Measurements from ENCODE around the gene B3GAT3. TPM values are rescaled to one million over a fixed set of nuclear protein-coding genes. Genes with fewer than 3 reads are reported as not detected.

The B3GAT3 gene
- total and polyA plus RNA-seq, 10 of the 15 experiments (the other 5 are each of a cell fraction or from before 2014, with no cell fraction given): 0.31 to 52.7 (median 29.8) TPM

GRCh38 chr11:62591448-62592145 lies 30.2 kb downstream of the B3GAT3 start, which contains the start of gene TUT1:
Gene TUT1, minus strand, starts transcription at chr11:62591523. Its CDS starts 38 bp downstream, at chr11:62591485.
- DNase-seq (ENCODE audit: low read depth, low spot score): peak; percentile 98
- Histone ChIP-seq H2AFZ (ENCODE audit: control insufficient read depth, low read depth, low read length) (peak within 1 kb of the TSS; percentile 84), H3K9ac (ENCODE audit: control insufficient read depth, insufficient read depth, low read length) (peak within 1 kb of the TSS; percentile 89), H3K27me3 (replicated peaks in 1 of 2; ENCODE audit: control insufficient read depth in 2 of 2, insufficient read depth in 2 of 2, low read length in 1 of 2) (no peaks in the 10 kb centered on the region), H3K9me3 (replicated peaks; ENCODE audit: control insufficient read depth, insufficient read depth, low read length) (no peaks in the 10 kb centered on the region), H3K4me3 (peak within 1 kb of the TSS; percentile 99), H3K36me3 (ENCODE audit: control insufficient read depth in 2 of 2, insufficient read depth in 2 of 2, low read length in 1 of 2) (peaks cover 24 to 39% of the 10 kb centered on the region in 2 experiments), H3K4me2 (ENCODE audit: control insufficient read depth, insufficient read depth) (peak within 1 kb of the TSS; percentile 86), H3K27ac (ENCODE audit: control insufficient read depth, insufficient read depth) (peak within 1 kb of the TSS; percentile 76), H4K20me1 (ENCODE audit: control insufficient read depth, insufficient read depth) (no peaks in the 10 kb centered on the region; the same call in 1 of the 2 replicates), H3K79me2 (ENCODE audit: control insufficient read depth, insufficient read depth, low read length) (peaks cover 18% of the 10 kb centered on the region), H3K4me1 (ENCODE audit: control insufficient read depth, insufficient read depth, low read length) (peaks cover 8% of the 10 kb centered on the region)
- WGBS (ENCODE audit: insufficient coverage, insufficient replicate concordance, low lambda C conversion rate, missing lambda C conversion rate): under 1% methylated on average over 58 of the region's 58 CpGs
- RAD21 ChIA-PET (ENCODE audit: unreplicated experiment): interaction anchor here (0.6 to 3.5 kb wide), 32 partner anchors 9 to 290 kb away, joined by 3 to 36 read pairs (median 6); partner anchors contain the start of genes B3GAT3, C11orf98, CSKMT and EEF1G
- CTCF ChIA-PET: interaction anchor here (0.5 to 5.5 kb wide), 46 partner anchors 9 to 289 kb away, joined by 3 to 48 read pairs (median 5); partner anchors contain the start of genes B3GAT3, C11orf98, CSKMT and EEF1G
- SMC1A ChIA-PET (ENCODE audit: uncharacterized antibody, unreplicated experiment): interaction anchor here (0.6 to 3.1 kb wide), 31 partner anchors 9 to 272 kb away, joined by 3 to 30 read pairs (median 4); partner anchors contain the start of genes B3GAT3, C11orf98, CSKMT and EEF1G
- in situ Hi-C loops (cut with MboI) (no loop called here), intact Hi-C loops (cut with micrococcal nuclease; ENCODE audit: unreplicated experiment) (loop anchor here (1.0 to 10.0 kb wide), 5 partner anchors 8 to 271 kb away; partner anchors contain the start of genes STX5, TEX54, UQCC3 and WDR74)
- peak; percentile 93 for ATAC-seq
- peak; percentile 99 for FAIRE-seq
- POLR2A ChIA-PET: interaction anchor here (0.5 to 3.1 kb wide), 39 partner anchors 10 to 333 kb away, joined by 3 to 37 read pairs (median 5); partner anchors contain the start of genes B3GAT3, BSCL2, C11orf98 and CSKMT
- TSS peak; percentile 100 for BruUV-seq (replicated peaks)
- TF ChIP-seq BCLAF1 (IDR thresholded peaks at IDR 0.05) (no peak), SIN3A (IDR thresholded peaks at IDR 0.05; ENCODE audit: low read depth, low read length) (peak; percentile 85; the same call in 1 of the 2 replicates), PAX5 (IDR thresholded peaks at IDR 0.05; ENCODE audit: borderline replicate concordance, low read depth, low read length) (peak; percentile 66), PKNOX1 (IDR thresholded peaks at IDR 0.05) (peak; percentile 85), SP1 (IDR thresholded peaks at IDR 0.05; ENCODE audit: low read depth, low read length) (peak; percentile 92), ZBTB33 (IDR thresholded peaks at IDR 0.05) (no peak), PML (IDR thresholded peaks at IDR 0.05; ENCODE audit: low read length) (peak; percentile 97), POU2F2 (IDR thresholded peaks at IDR 0.05; ENCODE audit: borderline replicate concordance, low read depth, low read length) (peak; percentile 100), POLR2AphosphoS2 (IDR thresholded peaks at IDR 0.05; ENCODE audit: low read depth, low read length) (peak; percentile 96), RELB (IDR thresholded peaks at IDR 0.05; ENCODE audit: low read depth) (peak; percentile 95), POLR2AphosphoS5 (IDR thresholded peaks at IDR 0.05; ENCODE audit: low read length) (peak; percentile 97), RUNX3 (IDR thresholded peaks at IDR 0.05; ENCODE audit: low read length) (peak; percentile 85), GABPA (IDR thresholded peaks at IDR 0.05; ENCODE audit: low read depth) (peak; percentile 99), TAF1 (IDR thresholded peaks at IDR 0.05; ENCODE audit: borderline replicate concordance, low read depth, low read length) (peak; percentile 87)
